OCI-LY3 (cell line): ENCODE results near the gene LAIR2.

Source experiments
- CTCF ChIP-seq: fragments of 200-600, 300-600 bp; sonication (generic); IDR thresholded peaks from 2 replicates; pipeline ENCODE4 v1.5.1; 2014; ENCODE audit warnings: antibody characterized with exemption, low read length, low read depth
- EZH2phosphoT487 ChIP-seq: fragments of 200-600 bp; shearing (Covaris generic); IDR thresholded peaks from 2 replicates; pipeline ENCODE4 v1.6.1; 2018; ENCODE audit warnings: antibody characterized with exemption, mixed run types, low read depth

- TF ChIP-seq CTCF = no peak
- no peak for TF ChIP-seq EZH2phosphoT487
Observed at GRCh38 chr19:54484451-54484850, 18.2 kb upstream of the LAIR2 start.
